IPS-NIHi7 (cell line): ENCODE results near the gene EI24.
"Not testable (repeated sequence)": the region's sequence is repeated elsewhere in the genome, so short reads cannot be mapped to it uniquely, and the experiment has no call there.

ENCODE experiments used
- DNase-seq: peaks from one replicate; pipeline ENCODE4 v3.0.0; 2012; ENCODE audit warnings: mixed read lengths; ENCODE audit errors: extremely low spot score

EI24 gene

GRCh38 chr11:125568970-125569914 is at the start of gene EI24:
Gene EI24, plus strand, starts transcription at chr11:125569477. Its CDS starts 3,051 bp downstream, at chr11:125572528.
- peak; percentile 96 for DNase-seq

- no peak for DNase-seq
Measured at GRCh38 chr11:125519860-125520834, 49.1 kb upstream of the EI24 start.

GRCh38 chr11:125525303-125525702 is 44.0 kb upstream of the EI24 start:
- no peak for DNase-seq

- DNase-seq: no peak
Measured at GRCh38 chr11:125532668-125533067, 36.6 kb upstream of the EI24 start.

DNA sequence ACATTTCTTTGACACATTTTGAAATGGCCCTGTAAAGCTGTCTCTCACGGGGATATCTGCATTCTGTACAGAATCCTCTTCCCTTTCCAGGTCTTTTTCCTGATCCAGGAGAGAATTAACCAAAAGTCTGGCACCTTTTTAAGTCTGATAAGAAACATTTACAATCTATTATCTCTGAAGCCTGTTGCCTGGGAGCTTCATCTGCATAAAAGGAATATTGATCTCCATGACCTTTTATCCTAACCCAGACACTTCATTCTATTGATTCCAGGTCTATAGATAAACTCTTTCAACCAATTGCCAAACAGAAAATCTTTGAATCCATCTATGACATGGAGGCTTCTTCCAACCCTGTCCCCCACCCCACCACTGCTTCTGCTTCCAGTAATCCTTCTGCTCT is 33.7 kb upstream of the EI24 start:
- no peak for DNase-seq

DNA sequence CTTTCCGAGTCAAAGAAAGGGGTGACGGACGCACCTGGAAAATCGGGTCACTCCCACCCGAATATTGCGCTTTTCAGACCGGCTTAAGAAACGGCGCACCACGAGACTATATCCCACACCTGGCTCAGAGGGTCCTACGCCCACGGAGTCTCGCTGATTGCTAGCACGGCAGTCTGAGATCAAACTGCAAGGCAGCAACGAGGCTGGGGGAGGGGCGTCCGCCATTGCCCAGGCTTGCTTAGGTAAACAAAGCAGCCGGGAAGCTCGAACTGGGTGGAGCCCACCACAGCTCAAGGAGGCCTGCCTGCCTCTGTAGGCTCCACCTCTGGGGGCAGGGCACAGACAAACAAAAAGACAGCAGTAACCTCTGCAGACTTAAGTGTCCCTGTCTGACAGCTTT is 32.4 kb upstream of the EI24 start:
- not testable (repeated sequence) for DNase-seq

GRCh38 chr11:125542709-125543108 is 26.6 kb upstream of the EI24 start:
- no peak for DNase-seq

DNA sequence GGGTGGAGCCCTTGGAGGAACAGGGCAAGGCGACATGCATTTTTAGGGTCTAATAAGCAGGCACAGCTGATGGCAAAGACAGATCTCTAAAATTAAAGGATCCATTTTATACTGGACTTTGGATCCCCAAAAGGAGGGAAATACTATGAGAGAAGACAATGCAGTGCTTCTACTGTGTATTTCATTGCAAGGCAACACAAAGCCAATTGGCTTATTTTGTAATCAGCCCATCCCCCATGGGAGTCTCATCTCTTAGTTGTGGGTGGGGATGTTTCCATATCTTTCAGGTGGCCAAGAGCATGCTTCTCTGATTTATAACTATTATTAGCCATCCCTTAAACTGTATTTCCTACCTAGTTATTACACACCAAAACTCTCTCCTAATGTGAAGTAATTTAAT is 18.5 kb upstream of the EI24 start:
- no peak for DNase-seq

GRCh38 chr11:125551835-125552342 is 17.4 kb upstream of the EI24 start:
- no peak for DNase-seq

DNA sequence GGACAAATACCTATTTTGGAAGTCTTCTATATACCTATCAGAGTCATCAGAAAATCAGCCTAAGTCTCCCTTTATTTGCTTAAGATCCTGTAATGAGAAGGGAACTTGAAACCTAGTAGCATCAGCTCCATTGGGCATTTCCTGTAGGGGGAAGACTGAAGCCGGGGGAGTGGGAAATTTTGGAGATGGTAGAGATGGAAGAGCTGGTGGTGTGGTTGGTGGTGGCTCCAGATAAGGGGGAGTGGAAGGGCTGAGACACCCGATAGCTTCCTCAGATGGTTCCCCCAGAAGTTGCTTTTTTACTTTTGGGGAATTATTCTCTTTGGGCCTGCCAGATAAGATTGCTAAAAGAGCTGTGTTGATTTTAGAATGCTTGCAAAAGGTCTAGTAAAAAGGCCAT is 16.4 kb upstream of the EI24 start:
- no peak for DNase-seq

- DNase-seq: no peak
Measured at GRCh38 chr11:125553357-125553756, 15.9 kb upstream of the EI24 start.

GRCh38 chr11:125554038-125554437 is 15.2 kb upstream of the EI24 start:
- no peak for DNase-seq

DNA sequence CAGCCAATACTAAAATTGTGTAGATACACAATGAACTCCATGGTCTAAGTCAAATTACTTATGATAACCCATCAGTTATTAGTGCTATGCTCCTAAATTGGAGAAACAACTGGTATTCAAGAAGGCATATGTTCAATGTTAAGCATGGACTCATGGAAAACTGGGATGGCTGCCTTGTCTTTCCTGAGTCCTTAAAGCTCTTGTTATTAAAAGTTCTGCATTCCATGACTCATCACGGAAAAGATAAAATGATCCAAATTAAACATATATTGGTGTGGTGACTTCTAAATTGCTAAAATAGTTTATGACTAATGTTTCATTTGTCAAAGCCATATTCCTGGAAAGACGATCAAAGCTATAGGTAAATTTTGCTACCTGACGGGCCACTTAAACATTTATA is 9.4 kb upstream of the EI24 start:
- no peak for DNase-seq

- DNase-seq: no peak
Measured at GRCh38 chr11:125561924-125562323, 7.4 kb upstream of the EI24 start.

DNA sequence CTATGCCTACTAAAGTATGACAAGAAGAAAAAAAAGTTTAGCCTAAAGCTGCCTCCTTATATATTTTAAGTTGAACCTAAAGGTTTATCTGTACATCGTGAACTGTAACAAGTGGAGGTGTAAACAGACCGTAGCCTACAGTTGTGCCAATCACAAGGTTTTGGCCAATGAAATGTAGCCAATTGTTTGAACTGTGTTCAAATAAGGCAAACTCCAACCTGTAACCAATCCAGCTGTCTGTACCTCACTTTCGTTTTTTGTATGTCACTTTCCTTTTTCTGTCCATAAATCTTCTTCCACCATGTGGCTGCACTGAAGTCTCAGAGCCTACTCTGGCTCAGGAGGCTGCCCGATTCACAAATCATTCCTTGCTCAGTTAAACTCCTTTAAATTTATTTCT is 6.8 kb upstream of the EI24 start:
- no peak for DNase-seq

GRCh38 chr11:125564357-125564756 is 4.9 kb upstream of the EI24 start:
- no peak for DNase-seq

DNA sequence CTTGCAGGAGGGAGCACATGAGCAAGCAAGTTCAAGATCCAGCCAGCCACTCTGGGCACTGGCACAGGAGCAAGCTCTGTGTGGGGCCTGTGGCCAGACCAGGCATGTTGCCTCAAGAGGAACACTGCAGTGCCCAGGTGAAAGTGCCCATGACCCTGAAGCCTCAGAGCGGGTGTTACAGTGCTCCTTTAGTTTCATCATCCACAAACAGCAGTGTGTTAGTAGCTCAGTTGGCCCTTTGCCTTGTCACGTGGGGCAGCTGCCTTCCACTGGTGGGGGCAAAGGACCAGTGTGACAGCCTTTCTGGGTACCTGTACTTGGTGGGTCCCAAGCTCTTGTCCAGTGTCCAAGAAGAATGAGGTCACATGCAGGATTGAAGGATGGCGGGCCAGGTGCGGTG is 3.0 kb upstream of the EI24 start:
- DNase-seq: no peak

DNA sequence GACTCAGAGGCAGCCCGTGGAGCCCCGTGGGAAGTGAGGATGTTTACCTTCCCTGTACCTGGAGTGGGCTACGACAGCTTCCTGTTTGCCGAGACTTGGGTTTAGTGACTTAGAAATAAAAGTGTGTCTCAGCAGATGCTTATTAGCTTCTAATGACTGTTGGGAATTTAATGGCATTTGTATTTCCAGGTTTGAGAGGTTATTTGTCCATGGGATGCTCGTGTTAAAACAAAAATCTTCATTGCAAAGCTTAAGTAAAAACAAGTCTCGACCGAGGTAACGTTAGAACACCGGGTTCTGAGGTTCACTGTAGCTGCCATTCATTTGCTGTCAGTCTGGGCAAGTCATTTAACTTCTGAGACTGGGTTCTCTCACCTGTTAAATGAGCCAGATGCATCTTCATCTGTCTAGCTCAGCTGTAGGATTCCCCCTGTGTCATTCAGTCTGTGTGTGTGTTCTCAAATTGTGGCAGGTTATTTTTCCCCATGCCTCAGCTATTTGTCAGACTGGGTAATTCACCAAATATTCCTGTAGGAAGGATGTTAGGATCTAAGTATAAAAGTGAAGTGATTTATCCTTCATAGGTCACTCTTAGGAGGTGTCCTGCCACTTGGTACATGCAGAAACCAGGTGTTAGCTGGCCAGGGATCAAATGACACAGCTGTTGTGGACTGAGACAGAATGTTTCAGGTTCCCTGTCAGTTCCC is 791 bp downstream of the EI24 start:
- no peak for DNase-seq

DNA sequence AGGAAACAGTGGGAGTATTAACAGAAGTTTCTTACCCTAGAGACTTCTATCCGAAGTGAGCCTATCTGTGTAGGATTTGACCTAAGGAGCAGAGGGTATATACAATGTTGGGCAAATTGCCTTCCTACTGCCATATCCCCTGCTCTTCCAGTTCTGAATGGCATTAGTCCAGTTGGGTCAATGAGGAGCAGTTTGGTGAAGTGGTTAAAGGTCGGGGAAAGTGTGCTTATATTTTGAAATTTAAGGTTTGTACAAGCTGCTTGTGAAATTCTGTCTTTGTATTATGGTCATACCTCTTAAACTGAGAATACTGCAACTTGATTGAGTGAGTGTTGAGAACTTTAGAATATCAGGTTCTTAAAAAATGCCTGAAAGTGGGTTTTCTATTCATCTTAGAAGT is 1.7 kb downstream of the EI24 start:
- no peak for DNase-seq

DNA sequence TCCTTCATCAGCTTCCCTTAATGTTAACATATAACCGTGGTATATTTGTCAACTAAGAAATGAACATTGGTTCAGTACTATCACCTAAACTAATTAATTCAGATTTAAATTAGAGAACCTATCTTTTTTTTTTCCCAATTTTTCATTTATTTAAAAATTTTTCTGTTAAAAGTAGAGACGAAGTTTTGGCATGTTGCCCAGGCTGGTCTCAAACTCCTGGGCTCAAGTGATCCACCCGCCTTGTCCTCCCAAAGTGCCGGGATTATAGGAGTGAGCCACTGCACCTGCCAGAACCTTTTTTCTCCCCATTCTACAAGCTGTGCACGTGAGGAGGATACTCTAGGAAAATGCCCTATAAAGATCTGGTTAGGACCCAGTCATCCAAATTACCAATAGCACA is 3.6 kb downstream of the EI24 start:
- no peak for DNase-seq

GRCh38 chr11:125577181-125577580 is 7.9 kb downstream of the EI24 start:
- not testable (repeated sequence) for DNase-seq

DNA sequence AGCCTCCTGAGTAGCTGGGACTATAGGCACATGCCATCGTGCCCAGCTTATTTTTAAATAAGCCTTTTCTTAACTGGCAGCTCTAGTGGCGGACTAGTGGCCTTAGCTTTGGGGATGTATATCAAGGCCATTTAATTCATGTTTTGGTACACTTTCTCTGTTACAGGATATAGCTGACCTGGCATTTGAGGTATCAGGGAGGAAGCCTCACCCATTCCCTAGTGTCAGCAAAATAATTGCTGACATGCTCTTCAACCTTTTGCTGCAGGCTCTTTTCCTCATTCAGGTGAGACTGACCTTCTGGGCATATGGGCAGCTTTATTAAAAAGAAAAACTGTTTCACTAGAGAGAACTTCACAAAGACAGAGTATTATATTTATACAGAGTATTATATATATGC is 9.5 kb downstream of the EI24 start:
- DNase-seq: no peak
